GM19025 (cell line): ENCODE results near the gene SOCS7.

Source experiments
- ATAC-seq: cut with Tn5 transposase; IDR thresholded peaks from one replicate; pipeline ENCODE4 v1.9.1; 2021; ENCODE audit warnings: mild to moderate bottlenecking, low read depth, moderate library complexity; ENCODE audit not compliant: unreplicated experiment

The SOCS7 gene

GRCh38 chr17:38336838-38337237 is 14.8 kb upstream of the SOCS7 start:
- no peak for ATAC-seq

DNA sequence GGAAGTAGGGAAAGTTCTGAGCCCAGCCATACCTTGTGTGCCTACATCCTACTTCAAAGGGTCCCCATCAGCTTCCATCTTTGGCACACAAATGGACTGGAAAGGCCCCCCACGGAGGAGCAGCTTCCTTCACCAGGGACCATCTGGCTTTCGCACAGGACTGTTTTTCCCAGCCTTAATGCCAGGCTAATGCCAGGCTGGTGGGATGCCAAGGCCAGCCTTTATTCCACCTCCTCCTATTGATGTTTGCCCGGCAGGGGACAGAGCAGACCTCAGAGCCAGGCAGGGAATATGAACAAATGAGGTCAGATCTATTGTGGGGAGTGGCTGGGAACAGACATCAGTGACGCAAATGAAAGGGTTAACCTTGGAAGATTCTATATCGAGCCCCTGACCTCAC is 13.6 kb upstream of the SOCS7 start:
- ATAC-seq: no peak

- no peak for ATAC-seq
Measured at GRCh38 chr17:38338535-38338934, 13.1 kb upstream of the SOCS7 start.

DNA sequence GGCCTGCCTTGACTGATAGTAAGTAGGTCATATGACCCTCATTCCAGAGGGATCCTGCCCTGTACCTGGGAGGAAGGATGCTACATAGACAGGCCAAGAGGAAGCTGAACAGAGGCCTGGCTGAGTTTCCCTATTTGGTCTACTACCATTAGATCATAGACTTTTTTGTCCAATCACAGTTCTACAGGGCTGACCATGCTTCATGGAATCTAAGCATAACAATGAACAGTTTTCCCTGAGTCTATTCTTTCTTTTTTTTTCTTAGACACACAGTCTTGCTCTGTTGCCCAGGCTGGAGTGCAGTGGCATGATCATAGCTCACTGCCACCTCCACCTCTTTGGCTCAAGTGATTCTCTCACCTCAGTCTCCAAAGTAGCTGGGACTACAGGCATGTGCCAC is 11.8 kb upstream of the SOCS7 start:
- ATAC-seq: no peak

DNA sequence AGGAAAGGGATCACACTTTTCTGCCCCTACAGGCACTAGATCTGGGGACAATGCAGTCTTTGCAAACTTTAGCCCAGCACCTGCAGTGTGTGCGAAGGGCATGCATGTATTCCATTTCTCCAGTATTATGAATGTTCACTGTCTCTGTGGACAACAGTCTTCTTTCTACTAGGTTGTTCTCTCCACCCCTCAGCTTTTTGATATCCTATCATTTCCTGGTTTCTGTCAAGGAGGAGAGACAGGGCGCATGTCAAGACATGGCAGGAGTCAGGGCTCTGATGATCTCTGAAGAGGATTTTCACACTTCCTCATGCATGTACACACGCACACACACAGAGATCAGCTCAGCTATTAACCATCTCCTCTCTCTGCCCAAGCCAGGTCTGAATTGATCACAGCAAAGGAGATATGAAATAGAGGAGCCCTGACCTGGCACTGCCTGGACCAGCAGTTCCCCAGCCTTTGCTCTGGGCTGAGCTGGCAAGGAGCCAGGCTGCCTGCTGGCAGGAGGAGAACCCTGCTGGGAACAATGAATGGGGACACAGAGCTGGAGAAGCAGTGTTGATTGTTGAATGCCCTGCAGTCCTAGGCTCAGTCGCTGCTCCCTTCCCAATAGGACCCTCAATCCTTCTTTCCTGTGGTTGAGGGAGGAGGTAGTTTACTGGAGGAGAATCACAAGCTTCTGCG is 10.5 kb upstream of the SOCS7 start:
- ATAC-seq: no peak

GRCh38 chr17:38342886-38343607 is 8.6 kb upstream of the SOCS7 start:
- ATAC-seq: no peak

DNA sequence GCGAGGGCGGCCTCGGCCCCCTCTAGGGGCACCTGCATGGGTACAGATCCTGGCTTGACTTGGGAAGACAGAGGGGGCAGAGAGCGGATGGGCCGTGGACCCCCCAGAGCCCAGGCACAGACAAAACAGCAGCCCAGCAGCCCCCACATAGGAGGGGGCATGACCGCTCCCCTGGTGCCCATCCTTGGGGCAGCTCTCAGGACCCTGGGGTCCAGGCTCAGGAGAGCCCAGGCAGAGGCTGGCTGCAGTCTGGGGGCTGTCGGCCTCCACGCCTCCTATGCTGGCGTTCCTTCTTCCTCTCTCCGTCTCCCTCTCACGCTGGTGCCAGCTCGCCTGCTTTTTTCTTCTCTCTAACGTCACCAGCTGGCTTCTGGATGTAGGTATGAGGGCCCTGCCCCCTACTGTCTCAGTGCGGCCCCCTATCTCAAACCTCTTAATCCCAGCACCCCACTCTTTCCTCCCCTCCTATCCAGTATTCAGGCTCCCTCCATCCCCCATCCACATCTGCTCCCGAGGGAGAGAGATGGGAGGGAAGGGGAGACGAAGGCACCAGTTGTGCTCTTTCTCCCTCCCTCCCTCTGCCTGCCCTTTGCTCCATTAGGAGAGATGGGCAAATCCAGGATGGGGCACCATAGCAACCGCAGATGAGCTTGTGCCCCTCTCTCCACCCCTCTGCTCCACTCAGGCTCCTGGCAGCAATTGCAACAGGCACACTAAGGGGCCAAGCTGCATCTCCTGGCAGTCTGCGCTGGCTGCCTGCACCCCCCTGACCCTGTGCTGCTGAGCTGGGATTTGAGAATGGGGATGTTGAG is 7.8 kb upstream of the SOCS7 start, which contains the start of gene GPR179:
GPR179 (minus strand) TSS at position 349 of the 812 bp plus-strand sequence; CDS start at position 182, 167 bp downstream.
- ATAC-seq: no peak

GRCh38 chr17:38344420-38344745 is 7.3 kb upstream of the SOCS7 start:
- ATAC-seq: no peak

DNA sequence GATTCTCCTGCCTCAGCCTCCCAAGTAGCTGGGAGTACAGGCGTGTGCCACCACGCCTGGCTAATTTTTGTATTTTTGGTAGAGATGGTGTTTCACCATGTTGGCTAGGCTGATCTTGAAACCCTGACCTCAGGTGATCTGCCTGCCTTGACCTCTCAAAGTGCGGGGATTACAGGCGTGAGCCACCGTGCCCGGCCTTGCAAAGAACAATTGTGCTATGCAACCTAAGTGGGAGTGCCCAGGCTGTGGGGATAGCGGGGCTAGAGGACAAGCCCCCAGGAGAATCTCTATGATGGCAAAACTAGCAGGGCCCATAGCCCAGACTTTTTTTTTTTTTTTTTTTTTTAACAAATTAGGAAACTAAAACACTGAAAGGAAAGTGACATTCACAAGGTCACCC is 5.9 kb upstream of the SOCS7 start:
- no peak for ATAC-seq

GRCh38 chr17:38349097-38349730 is 2.4 kb upstream of the SOCS7 start:
- ATAC-seq: no peak

- ATAC-seq: no peak
Measured at GRCh38 chr17:38350035-38350434, 1.6 kb upstream of the SOCS7 start.

DNA sequence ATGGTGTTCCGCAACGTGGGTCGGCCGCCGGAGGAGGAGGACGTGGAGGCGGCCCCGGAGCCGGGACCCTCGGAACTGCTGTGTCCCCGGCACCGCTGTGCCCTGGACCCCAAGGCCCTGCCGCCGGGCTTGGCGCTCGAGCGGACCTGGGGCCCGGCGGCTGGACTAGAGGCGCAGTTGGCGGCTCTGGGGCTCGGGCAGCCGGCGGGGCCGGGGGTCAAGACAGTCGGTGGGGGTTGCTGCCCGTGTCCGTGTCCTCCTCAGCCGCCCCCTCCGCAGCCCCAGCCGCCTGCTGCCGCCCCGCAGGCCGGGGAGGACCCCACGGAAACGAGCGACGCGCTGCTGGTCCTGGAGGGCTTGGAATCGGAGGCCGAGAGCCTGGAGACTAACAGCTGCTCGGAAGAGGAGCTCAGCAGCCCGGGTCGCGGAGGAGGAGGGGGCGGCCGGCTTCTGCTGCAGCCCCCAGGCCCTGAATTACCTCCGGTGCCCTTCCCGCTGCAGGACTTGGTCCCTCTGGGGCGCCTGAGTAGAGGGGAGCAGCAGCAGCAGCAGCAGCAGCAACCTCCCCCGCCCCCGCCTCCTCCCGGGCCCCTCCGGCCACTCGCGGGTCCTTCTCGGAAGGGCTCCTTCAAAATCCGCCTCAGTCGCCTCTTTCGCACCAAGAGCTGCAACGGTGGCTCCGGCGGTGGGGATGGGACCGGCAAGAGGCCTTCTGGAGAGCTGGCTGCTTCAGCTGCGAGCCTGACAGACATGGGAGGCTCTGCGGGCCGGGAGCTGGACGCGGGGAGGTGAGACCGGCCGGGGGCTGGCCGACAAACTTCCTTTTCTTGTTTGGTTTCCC is 821 bp downstream of the SOCS7 start:
- ATAC-seq: no peak

- no peak for ATAC-seq
Measured at GRCh38 chr17:38353086-38353604, 1.5 kb downstream of the SOCS7 start.

DNA sequence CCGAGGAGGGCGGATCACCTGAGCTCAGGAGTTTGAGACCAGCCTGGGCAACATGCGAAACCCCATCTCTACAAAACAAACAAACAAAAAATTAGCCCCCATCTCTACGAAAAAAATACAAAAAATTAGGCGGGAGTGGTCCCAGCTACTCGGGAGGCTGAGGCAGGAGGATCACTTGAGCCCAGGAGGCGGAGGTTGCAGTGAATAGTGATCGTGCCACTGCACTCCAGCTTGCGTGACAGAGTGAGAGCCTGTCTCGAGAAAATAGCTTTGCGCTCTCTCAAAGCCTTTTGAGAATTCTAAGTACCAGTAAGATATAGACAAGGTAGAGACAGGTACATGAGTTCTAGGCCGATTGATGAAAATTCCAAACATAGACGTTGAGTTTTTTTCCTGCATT is 2.0 kb downstream of the SOCS7 start:
- no peak for ATAC-seq

- ATAC-seq: no peak
Measured at GRCh38 chr17:38354466-38354865, 2.8 kb downstream of the SOCS7 start.

DNA sequence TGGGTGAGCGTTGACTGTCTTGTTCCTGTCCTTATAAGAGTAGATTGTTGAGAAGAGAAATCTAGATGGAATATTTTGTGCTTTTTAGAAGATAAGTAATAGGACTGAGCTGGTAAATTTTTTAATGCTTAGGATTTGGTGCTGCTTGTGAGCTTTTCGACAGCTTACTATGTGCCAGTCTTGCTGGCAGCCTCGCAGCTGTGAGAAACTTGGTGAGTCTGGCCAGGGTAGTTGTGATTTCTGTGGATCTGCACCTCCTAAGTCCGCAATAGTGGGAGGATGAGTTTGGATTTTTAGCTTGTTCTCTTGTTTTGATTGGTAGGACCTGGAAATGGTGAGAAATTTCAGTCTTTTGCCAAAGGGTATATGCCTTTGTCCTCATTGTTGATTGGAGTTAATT is 3.6 kb downstream of the SOCS7 start:
- ATAC-seq: no peak

- ATAC-seq: no peak
Measured at GRCh38 chr17:38357486-38358123, 6.0 kb downstream of the SOCS7 start.

DNA sequence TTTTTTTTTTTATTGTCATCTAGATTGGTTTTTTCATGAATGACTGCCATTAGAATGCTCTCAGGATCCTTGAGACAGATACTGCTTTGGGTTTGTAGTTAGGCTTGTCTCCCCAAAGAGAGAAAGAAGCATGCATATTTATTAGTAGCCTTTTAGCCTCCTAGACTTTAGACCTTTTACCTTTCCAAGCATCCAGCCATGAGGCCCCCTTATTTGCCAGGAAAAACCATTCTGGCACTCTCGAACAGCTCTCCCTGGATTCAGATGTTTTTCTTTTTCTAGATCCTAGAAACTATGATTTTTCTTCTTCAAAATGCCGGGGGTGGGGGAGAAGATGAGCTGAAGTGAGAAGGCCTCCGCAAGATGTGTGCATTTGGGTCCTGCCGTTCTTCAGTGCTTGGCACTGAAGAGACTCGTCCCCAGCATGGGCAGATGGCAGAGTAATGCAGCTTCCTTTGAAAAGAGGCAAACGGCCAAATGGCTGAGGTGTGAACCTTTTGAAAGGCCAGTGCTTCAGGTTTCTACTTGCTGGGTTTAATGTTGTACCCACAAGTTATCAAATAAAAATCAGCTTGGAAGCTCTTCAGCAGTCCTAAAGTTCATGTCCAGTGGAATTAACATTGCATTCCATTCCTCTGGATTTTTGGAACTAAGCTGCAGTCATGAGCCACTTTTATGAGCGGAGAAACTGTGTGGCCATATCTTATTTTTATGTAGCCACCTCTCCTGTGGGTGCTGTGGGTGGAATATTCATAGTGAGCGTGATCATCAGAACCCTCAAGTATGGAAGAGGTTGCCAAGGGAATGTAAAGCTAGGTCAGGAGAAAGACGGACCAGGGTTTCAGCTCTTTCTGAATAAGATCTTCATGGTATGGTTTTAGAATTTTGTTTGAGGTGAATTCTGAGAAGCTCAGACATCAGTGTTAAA is 7.2 kb downstream of the SOCS7 start:
- ATAC-seq: no peak
